GM19372 (cell line): ENCODE results near the gene PSME3.

Source experiments
- ATAC-seq: cut with Tn5 transposase; IDR thresholded peaks from one replicate; pipeline ENCODE4 v1.9.1; 2021; ENCODE audit warnings: mild to moderate bottlenecking, low read depth, moderate library complexity; ENCODE audit not compliant: unreplicated experiment

The PSME3 gene

GRCh38 chr17:42832934-42833766 is at the start of gene PSME3:
Gene PSME3, plus strand, starts transcription at chr17:42833397. Its CDS starts 235 bp downstream, at chr17:42833632.
- peak; percentile 78 for ATAC-seq

GRCh38 chr17:42783791-42784138 is 49.4 kb upstream of the PSME3 start:
- ATAC-seq, result no peak

- ATAC-seq, result no peak
Measured at GRCh38 chr17:42784409-42784808, 48.8 kb upstream of the PSME3 start.

GRCh38 chr17:42784811-42785592 is 48.2 kb upstream of the PSME3 start:
- no peak for ATAC-seq

- ATAC-seq, result no peak
Measured at GRCh38 chr17:42787266-42787665, 45.9 kb upstream of the PSME3 start.

- ATAC-seq, result no peak
Measured at GRCh38 chr17:42791948-42792347, 41.2 kb upstream of the PSME3 start.

GRCh38 chr17:42792545-42792944 is 40.7 kb upstream of the PSME3 start:
- ATAC-seq, result no peak

- ATAC-seq, result no peak
Measured at GRCh38 chr17:42795061-42795460, 38.1 kb upstream of the PSME3 start.

- no peak for ATAC-seq
Measured at GRCh38 chr17:42795465-42795864, 37.7 kb upstream of the PSME3 start.

- ATAC-seq, result no peak
Measured at GRCh38 chr17:42796066-42796758, 37.0 kb upstream of the PSME3 start.

- ATAC-seq, result no peak
Measured at GRCh38 chr17:42797067-42798007, 35.9 kb upstream of the PSME3 start.

- ATAC-seq, result no peak
Measured at GRCh38 chr17:42798011-42798382, 35.2 kb upstream of the PSME3 start.

- ATAC-seq, result no peak
Measured at GRCh38 chr17:42798383-42799380, 34.5 kb upstream of the PSME3 start, which contains the start of the genes CNTD1 and COA3. Gene CNTD1, plus strand, starts transcription at chr17:42798861. Its CDS starts 207 bp downstream, at chr17:42799068. Gene COA3, minus strand, starts transcription at chr17:42798704. Its CDS starts 23 bp downstream, at chr17:42798681.

- ATAC-seq, result no peak
Measured at GRCh38 chr17:42803074-42803883, 29.9 kb upstream of the PSME3 start.

- no peak for ATAC-seq
Measured at GRCh38 chr17:42804918-42805367, 28.3 kb upstream of the PSME3 start.

GRCh38 chr17:42806249-42806648 is 26.9 kb upstream of the PSME3 start:
- no peak for ATAC-seq

GRCh38 chr17:42809250-42809649 is 23.9 kb upstream of the PSME3 start:
- no peak for ATAC-seq
